SK-N-SH (cell line): ENCODE results near the gene DENND1A. TPM values are rescaled to one million over a fixed set of nuclear protein-coding genes. Genes with fewer than 3 reads are reported as not detected.

Experiments used
- CTCF ChIA-PET: fragments of 300-600, 350-600 bp; formaldehyde crosslinking; extraction: SDS; loops from one replicate; lab custom pipeline; 2021; lab: Yijun Ruan, JAX
- POLR2A ChIA-PET: fragments of 350-600 bp; sonication (Branson Sonifier 250); formaldehyde crosslinking; extraction: SDS; loops from one replicate; lab custom pipeline; 2020; ENCODE audit warnings: antibody characterized with exemption, inconsistent platforms; lab: Yijun Ruan, JAX
- DNase-seq: peaks from one replicate; pipeline ENCODE4 v3.0.0; 2012
- H2AFZ ChIP-seq: fragments of 200-600 bp; sonication (generic); 2 replicates; pipeline ENCODE4 v1.8.1; 2016; ENCODE audit warnings: antibody characterized with exemption, mild to moderate bottlenecking, low read depth
- H3F3A ChIP-seq: fragments of 200-600 bp; sonication (generic); replicated peaks from 2 replicates; pipeline ENCODE3; 2016; ENCODE audit warnings: antibody characterized with exemption, mild to moderate bottlenecking; ENCODE audit not compliant: insufficient read depth
- H3K27ac ChIP-seq, 2 experiments: fragments of 200-500 bp in 1 of 2; fragments of 200-600 bp in 1 of 2; sonication (Bioruptor generic) in 1 of 2; sonication (generic), shearing (Covaris generic) in 1 of 2; 2 replicates each; pipeline versions ENCODE4 v1.5.1 to v1.6.1; 2014 to 2016; ENCODE audit warnings: low read depth in 2 of 2, inconsistent platforms in 1 of 2, low read length in 1 of 2, mild to moderate bottlenecking in 1 of 2, mixed read lengths in 1 of 2
- H3K27me3 ChIP-seq: fragments of 200-600 bp; sonication (generic), shearing (Covaris generic); 2 replicates; pipeline ENCODE4 v1.6.1; 2016; ENCODE audit warnings: mixed run types; ENCODE audit not compliant: insufficient read depth
- H3K36me3 ChIP-seq, 2 experiments: fragments of 200-500 bp in 1 of 2; fragments of 200-600 bp in 1 of 2; sonication (Bioruptor generic) in 1 of 2; sonication (generic) in 1 of 2; replicated peaks in 1 of 2; 2 replicates each; pipeline versions ENCODE3 to v1.5.1; 2014 to 2016; ENCODE audit warnings: low read length in 1 of 2, mild to moderate bottlenecking in 1 of 2; ENCODE audit not compliant: insufficient read depth in 2 of 2, control insufficient read depth in 1 of 2
- H3K4me1 ChIP-seq, 2 experiments: fragments of 200-500 bp in 1 of 2; fragments of 200-600 bp in 1 of 2; sonication (Bioruptor generic) in 1 of 2; sonication (generic), shearing (Covaris generic) in 1 of 2; 2 replicates each; pipeline versions ENCODE4 v1.5.1 to v1.6.1; 2014 to 2016; ENCODE audit warnings: low read depth in 1 of 2, low read length in 1 of 2, mixed run types in 1 of 2; ENCODE audit not compliant: insufficient read depth in 2 of 2, control insufficient read depth in 1 of 2
- H3K4me2 ChIP-seq: fragments of 200-600 bp; sonication (generic), shearing (Covaris generic); 2 replicates; pipeline ENCODE4 v1.6.1; 2017; ENCODE audit warnings: mixed run types
- H3K4me3 ChIP-seq, 2 experiments: fragments of 200-500 bp in 1 of 2; fragments of 200-600 bp in 1 of 2; sonication (Bioruptor generic) in 1 of 2; sonication (generic), shearing (Covaris generic) in 1 of 2; 2 replicates each; pipeline versions ENCODE4 v1.5.1 to v1.8.1; 2014 to 2016; ENCODE audit warnings: low read depth in 2 of 2, inconsistent platforms in 1 of 2, low read length in 1 of 2, mild to moderate bottlenecking in 1 of 2, mixed read lengths in 1 of 2, moderate library complexity in 1 of 2
- H3K79me2 ChIP-seq: fragments of 200-600 bp; sonication (generic); 2 replicates; pipeline ENCODE4 v1.8.1; 2017; ENCODE audit warnings: mild to moderate bottlenecking; ENCODE audit not compliant: insufficient read depth
- H3K9ac ChIP-seq: fragments of 200-600 bp; sonication (generic); 2 replicates; pipeline ENCODE4 v1.6.1; 2017; ENCODE audit warnings: mixed run types
- H3K9me2 ChIP-seq: fragments of 200-600 bp; sonication (generic); 2 replicates; pipeline ENCODE4 v1.6.1; 2017; ENCODE audit warnings: mixed run types
- H3K9me3 ChIP-seq: fragments of 200-600 bp; sonication (generic); 2 replicates; pipeline ENCODE4 v1.6.1; 2017; ENCODE audit warnings: mixed run types, mild to moderate bottlenecking, moderate library complexity
- H4K20me1 ChIP-seq: fragments of 200-600 bp; sonication (generic); 2 replicates; pipeline ENCODE4 v1.6.1; 2017; ENCODE audit warnings: mild to moderate bottlenecking, mixed run types; ENCODE audit not compliant: insufficient read depth
- EZH2phosphoT487 ChIP-seq: fragments of 200-600 bp; sonication (generic); IDR thresholded peaks from 2 replicates; pipeline ENCODE4 v1.6.1; 2017; ENCODE audit warnings: low read depth, mixed run types, mild to moderate bottlenecking, antibody characterized with exemption, moderate library complexity, borderline replicate concordance
- FOXJ3 ChIP-seq: sonication (generic); formaldehyde crosslinking; IDR thresholded peaks from 2 replicates; pipeline ENCODE4 v1.5.1; 2020; ENCODE audit warnings: mild to moderate bottlenecking, missing genetic modification reagents
- GATA2 ChIP-seq: sonication (generic); formaldehyde crosslinking; IDR thresholded peaks from 2 replicates; pipeline ENCODE4 v1.5.0; 2020; ENCODE audit warnings: mild to moderate bottlenecking, missing genetic modification reagents
- MXI1 ChIP-seq: IDR thresholded peaks from 2 replicates; pipeline ENCODE4 v1.6.1; 2012; ENCODE audit warnings: mild to moderate bottlenecking, low read depth, low read length, improper control_type of control experiment
- RAD21 ChIP-seq: IDR thresholded peaks from 2 replicates; pipeline ENCODE4 v1.6.1; 2012; ENCODE audit warnings: mild to moderate bottlenecking, low read length
- TEAD4 ChIP-seq: IDR thresholded peaks from 2 replicates; pipeline ENCODE4 v1.4.0; 2012; ENCODE audit warnings: mild to moderate bottlenecking, borderline replicate concordance; ENCODE audit not compliant: insufficient read depth
- WGBS: methylation state at CpG from one replicate; pipeline ENCODE4 v1.1.6; 2017; ENCODE audit warnings: low lambda C conversion rate; 5-methylcytosine and 5-hydroxymethylcytosine counted together
- polyA plus RNA-seq, 3 experiments: library from polyadenylated mRNA; depleted of rRNA; stranded (reverse); fragments of >200 nt; gene quantifications; 2 replicates each; pipeline ENCODE4 v1.2.3, GENCODE V29; 2012
- TF ChIP-seq, protein P1 (sequence below): IDR thresholded peaks from 2 replicates; pipeline ENCODE4 v1.4.0; 2012; ENCODE audit warnings: low read depth, borderline replicate concordance

The DENND1A gene
- polyA plus RNA-seq, 1 of the 3 experiments (the other 2 are of a cell fraction) = 25.4 TPM

DNA sequence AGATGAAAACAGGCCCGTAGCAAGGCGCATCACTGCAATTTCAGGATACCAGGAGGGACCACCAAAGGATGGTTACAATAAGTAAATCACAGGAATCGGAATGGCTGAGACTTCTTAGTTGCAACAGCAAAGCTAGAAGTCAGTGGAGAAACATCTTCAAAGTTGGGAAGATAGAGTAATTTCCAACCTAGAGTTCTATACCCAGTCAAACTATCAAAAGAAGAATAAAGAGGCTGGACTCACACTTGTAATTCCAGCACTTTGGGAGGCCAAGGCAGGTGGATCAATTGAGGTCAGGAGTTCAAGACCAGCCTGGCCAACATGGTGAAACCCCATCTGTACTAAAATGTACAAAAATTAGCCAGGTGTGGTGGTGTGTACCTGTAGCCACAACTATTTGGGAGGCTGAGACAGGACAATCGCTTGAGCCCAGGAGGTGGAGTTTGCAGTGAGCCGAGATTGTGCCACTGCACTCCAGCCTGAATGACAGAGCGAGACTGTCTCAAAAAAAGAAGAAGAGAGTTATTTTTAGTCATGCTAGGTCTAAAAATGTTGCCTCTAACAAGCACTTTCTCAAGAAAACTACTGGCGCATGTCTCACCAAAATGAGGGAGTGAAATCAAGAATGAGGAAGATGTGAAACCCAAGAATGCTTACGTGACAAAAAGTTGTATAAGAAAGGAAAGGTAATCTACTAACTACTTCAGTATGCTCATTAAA, 267.7 kb downstream of the DENND1A start:
- Histone ChIP-seq H3K4me2 (no peak overlapping the region), H3K4me1 (no peaks in the 10 kb centered on the region), H3F3A (no peaks in the 10 kb centered on the region), H3K9ac (no peak overlapping the region), H2AFZ (no peak overlapping the region), H3K27ac (no peak overlapping the region), H3K9me2 (no peaks in the 10 kb centered on the region), H3K79me2 (no peaks in the 10 kb centered on the region), H3K9me3 (peaks cover 4% of the 10 kb centered on the region; the same call in 1 of the 2 replicates), H3K27me3 (no peaks in the 10 kb centered on the region), H3K4me3 (no peak overlapping the region), H4K20me1 (no peaks in the 10 kb centered on the region), H3K36me3 (peaks cover 8 to 25% of the 10 kb centered on the region in 2 experiments)
- 97% methylated on average over 8 of the region's 8 CpGs for WGBS
- CTCF ChIA-PET = no interaction called here
- DNase-seq = no peak
- TF ChIP-seq RAD21 (no peak), GATA2 (CRISPR knock-in tag) (no peak), FOXJ3 (CRISPR knock-in tag) (no peak), EZH2phosphoT487 (no peak), TEAD4 (no peak), MXI1 (no peak)
- POLR2A ChIA-PET = no interaction called here

DNA sequence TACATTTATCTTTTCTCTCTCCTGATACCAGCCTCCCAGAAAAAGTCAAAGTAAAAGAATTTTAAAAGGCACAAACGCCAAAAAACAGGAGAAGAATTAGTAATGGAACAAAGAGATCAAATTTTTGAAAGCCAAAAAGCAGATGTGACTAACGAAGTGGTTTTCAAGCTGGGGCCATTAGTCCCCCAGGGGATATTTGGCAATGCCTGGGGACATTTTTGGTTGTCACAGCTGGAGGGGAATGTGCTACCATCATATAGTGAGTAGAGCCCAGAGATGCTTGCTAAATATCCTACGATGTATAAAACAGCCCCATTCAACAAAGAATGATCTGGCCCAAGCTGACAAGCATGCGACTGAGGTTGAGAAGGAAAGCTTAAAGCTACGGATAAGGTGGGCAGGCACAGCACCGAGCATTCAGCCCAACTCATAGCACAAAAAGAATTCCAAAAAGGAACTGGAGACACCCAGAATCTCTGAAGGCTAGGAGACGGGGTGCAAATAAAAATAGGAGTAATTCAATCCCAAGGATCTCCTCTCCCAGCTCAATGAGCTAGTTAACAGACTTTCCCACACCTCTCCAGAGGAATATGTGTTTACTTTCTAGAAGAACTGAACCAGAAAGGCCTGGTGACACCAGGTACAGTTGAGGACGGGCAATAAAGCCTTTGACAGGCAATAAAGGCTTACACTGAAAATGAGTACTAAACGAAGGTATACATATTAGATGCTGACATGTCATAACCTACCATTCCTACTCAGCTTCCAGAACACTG, 269.0 kb downstream of the DENND1A start:
- 92% methylated on average over 9 of the region's 9 CpGs for WGBS
- no peak overlapping the region for H2AFZ ChIP-seq
- no peaks in the 10 kb centered on the region for H3K9me2 ChIP-seq
- ChIA-PET POLR2A (no interaction called here), CTCF (no interaction called here)
- no peaks in the 10 kb centered on the region for H3K79me2 ChIP-seq
- H3K4me1 ChIP-seq = no peaks in the 10 kb centered on the region; a peak in 1 of 4 replicates
- H3K27ac ChIP-seq = no peak overlapping the region
- H3K9ac ChIP-seq = no peak overlapping the region
- no peaks in the 10 kb centered on the region for H3K27me3 ChIP-seq
- H3K9me3 ChIP-seq = 0 out of 2 replicates have a peak, but pooled peaks cover 4% of the 10 kb centered on the region
- H3K4me2 ChIP-seq = no peak overlapping the region
- no peak for DNase-seq
- H3K4me3 ChIP-seq = no peak overlapping the region
- H3F3A ChIP-seq = no peaks in the 10 kb centered on the region
- H4K20me1 ChIP-seq = no peaks in the 10 kb centered on the region
- H3K36me3 ChIP-seq = peaks cover 8 to 18% of the 10 kb centered on the region in 2 experiments
- no peak for TF ChIP-seq GATA2 (CRISPR knock-in tag)
- TF ChIP-seq, protein P1, sequence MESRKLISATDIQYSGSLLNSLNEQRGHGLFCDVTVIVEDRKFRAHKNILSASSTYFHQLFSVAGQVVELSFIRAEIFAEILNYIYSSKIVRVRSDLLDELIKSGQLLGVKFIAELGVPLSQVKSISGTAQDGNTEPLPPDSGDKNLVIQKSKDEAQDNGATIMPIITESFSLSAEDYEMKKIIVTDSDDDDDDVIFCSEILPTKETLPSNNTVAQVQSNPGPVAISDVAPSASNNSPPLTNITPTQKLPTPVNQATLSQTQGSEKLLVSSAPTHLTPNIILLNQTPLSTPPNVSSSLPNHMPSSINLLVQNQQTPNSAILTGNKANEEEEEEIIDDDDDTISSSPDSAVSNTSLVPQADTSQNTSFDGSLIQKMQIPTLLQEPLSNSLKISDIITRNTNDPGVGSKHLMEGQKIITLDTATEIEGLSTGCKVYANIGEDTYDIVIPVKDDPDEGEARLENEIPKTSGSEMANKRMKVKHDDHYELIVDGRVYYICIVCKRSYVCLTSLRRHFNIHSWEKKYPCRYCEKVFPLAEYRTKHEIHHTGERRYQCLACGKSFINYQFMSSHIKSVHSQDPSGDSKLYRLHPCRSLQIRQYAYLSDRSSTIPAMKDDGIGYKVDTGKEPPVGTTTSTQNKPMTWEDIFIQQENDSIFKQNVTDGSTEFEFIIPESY = no peak
- no peak for TF ChIP-seq MXI1
